ENCODE data around the gene IL10RB.

IL10RB gene

DNA sequence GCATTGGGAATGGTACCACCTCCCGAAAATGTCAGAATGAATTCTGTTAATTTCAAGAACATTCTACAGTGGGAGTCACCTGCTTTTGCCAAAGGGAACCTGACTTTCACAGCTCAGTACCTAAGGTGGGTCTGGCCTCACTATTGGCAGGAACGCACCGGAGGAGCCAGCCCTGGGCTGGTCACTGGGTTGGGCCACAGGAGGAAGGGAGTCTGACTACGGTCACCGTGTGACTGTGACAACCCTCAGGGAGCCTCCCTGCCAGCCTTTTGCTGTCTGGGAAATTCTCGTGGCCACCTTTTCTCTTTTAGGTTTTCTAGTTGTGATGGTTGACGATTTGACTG is 2.2 kb downstream of the IL10RB start:
- DNase-seq = no peak

- DNase-seq = no peak
Measured at GRCh38 chr21:33268737-33269441, 2.7 kb downstream of the IL10RB start.

GRCh38 chr21:33270986-33271385 is 4.8 kb downstream of the IL10RB start:
- no peak for DNase-seq

- no peak for DNase-seq
Measured at GRCh38 chr21:33273044-33273443, 6.9 kb downstream of the IL10RB start.

- peak; percentile 21 for DNase-seq
Measured at GRCh38 chr21:33278721-33279120, 12.6 kb downstream of the IL10RB start.

DNA sequence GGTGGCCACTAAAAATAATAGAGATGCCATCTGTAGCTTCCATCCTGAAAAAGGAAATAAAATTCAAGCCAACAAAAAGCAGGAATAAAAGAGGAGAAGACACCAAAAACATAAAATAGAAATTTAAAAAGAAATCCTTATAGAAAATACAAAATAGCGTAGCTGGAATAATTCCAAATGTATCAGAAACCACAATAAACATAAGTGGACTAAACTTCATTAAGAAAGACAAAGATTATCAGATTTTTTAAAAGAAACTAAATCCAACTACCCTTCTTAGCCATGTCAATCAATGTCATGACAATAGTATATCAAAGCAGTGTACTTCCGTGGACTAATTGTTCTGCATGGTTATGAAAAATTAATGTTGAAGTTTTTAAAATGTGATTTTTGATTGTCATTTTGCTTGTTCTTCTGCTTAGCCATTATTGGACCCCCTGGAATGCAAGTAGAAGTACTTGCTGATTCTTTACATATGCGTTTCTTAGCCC is 13.2 kb downstream of the IL10RB start:
- DNase-seq = no peak

GRCh38 chr21:33281096-33281652 is 15.0 kb downstream of the IL10RB start:
- DNase-seq = no peak

DNA sequence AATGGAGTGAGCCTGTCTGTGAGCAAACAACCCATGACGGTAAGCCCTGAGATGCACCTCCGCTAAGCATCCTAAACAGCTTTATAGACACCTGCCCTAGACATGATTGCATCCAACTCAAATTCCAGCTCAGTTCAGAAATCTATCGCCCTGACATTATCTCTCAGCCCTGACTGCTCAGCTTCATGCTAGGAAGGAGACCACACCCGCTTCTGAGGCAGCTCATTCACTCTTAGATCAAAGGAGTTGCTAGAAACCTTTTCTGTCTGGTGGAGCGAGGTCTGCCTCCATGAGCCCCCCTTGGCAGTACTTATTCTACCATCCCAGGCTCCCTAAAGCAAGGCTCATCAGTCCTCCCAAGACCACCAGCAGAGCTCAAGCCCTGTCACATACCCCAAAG is 17.0 kb downstream of the IL10RB start:
- no peak for DNase-seq

GRCh38 chr21:33286076-33286475 is 19.9 kb downstream of the IL10RB start:
- DNase-seq = no peak

- peak; percentile 85 for DNase-seq
Measured at GRCh38 chr21:33286600-33287456, 20.7 kb downstream of the IL10RB start.

DNA sequence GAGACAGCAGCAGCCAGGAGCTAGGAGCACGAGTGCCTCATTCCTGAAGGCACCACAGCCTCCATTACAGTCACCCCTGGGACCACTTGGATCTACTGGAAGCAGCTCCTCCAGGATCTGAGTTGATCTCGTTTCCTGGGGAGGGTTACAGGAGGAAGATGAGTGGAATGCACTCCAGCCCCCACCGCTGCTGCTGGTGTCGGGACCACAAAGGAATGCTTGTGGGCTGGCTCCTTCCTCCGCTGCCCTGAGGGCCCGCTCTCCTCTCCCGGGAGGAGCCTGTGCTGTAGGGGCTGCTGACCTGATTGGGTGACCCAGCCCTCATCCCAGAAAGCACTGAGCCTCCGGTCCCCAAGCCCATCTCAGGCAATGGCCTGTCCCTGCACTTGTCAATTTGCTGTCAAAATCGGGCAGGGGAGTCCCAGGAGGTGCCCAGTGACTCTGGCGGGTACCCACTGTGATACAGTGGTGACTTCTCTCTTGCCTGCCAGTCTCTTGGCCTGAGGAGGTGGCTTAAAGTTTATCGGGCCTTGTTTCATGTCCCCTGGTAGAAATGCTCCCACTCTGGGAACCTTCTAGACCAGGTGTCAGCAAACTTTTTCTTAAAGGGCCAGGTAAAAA is 23.1 kb downstream of the IL10RB start:
- DNase-seq = peak; percentile 80

- no peak for DNase-seq
Measured at GRCh38 chr21:33290441-33290840, 24.3 kb downstream of the IL10RB start.

DNA sequence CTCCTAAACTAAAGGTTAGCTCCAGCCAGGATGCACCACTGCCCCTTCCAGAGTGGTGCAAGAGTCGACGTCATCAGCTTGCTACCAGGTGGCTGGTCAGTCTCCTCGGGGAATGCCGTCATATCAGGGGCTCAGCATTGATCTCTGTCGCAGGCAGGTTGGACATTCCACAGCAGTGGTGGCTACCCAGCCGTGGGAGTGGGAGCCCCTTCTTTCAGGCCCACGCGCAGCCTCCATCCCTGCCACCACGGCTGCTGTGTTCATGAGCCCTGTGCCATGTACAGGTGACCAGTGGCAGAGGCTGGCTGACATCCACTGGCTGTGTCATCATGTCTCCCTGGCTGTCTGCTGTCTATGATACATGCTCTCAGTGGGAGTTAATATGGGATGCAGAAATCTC is 25.5 kb downstream of the IL10RB start:
- DNase-seq = no peak

GRCh38 chr21:33292724-33293123 is 26.6 kb downstream of the IL10RB start:
- no peak for DNase-seq

DNA sequence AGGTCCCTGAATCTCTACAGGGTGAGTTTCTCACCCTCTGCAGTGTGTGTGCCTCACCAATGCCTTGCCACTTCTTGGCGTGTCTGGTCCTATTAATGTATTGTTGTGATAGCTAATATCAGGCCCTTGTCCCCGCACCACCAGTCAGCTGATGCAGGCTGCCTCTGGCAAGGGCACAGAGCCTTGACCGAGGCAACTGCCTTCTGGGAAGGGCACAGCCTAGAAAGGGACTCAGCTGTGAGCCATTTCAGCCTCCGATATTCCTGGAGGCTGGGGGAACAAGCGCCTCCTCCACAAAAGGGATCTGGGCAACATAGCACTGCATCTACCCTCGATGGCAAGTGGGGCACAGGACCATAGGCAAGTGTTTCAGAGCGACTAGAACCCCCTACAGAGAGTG is 27.0 kb downstream of the IL10RB start:
- DNase-seq = no peak

DNA sequence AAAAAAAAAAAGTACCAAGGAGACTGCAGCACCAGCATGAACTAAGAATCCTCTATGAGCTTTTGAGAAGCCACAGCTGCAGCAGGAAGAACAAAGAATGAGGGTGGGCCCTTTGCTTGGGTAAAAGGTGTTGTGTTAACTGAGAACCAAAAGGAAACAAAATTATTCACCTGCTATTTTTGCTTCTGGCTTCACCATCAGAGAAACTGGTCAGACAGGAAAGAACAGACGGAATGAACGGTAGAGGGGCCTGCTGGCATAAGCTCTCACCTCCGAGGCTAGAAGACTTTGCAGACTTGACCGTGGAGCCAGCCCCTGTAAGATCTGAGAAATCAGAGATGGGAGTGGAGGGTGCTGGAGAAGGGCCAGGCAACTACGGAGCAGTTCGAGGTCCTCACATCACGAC is 27.6 kb downstream of the IL10RB start:
- DNase-seq = no peak

- no peak for DNase-seq
Measured at GRCh38 chr21:33296156-33296555, 30.0 kb downstream of the IL10RB start.

GRCh38 chr21:33299181-33299752 is 33.1 kb downstream of the IL10RB start:
- no peak for DNase-seq

- DNase-seq = no peak
Measured at GRCh38 chr21:33300701-33301631, 34.8 kb downstream of the IL10RB start.

DNA sequence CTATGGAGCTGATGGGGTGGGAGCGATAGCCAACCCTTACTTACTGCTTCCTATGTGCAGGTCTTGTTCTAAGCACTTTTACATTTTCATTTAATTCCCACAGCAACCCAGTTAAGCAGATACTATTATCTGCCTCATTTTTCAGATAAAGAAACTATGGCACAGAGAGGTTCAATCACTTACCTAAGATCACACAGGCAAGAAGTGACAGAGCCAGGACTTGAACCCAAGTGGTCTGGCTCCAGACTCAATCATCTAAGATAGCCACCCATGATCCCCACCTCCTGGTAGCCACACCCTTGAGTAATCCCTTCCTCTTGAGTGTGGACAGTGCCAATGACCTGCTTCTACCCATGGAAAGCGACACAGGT is 35.5 kb downstream of the IL10RB start:
- no peak for DNase-seq

DNA sequence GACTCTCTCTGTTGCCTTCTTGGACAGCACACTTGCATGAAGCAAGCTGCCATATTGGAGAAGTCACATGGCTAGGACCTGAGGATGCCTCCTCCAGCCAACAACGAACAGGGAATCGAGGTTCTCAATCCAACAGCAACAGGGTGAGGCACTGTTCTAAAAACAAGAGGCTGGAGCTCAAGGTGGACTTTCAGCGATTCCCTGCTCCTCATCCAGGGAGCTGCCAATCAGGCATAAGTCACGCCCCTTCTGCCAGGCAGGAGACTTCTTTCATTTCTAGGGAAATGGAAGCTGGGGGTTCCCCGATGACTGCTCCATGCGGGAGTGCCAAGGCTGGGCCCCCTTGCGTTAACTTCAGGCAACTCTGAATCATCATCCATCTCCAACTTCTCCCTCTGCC is 35.9 kb downstream of the IL10RB start:
- DNase-seq = no peak

DNA sequence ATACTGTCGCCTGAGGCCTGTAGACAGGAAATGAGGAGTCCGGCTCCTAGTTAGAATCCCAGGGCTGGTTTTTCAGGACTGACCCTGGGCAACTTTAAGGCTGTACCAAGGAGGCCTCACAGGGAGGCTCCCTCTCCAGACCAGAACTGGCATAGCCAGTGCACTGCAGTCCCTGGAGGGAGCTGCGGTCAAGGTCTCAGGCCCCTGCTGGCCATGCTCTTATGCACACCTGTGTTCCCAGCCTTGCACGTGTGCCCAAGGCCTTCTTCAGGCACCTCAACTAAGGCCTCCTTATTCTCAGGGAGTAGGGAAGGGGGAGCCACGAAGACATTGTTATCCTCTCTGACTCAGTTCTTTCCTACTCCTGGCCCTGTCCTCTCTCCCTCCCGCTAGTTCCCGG is 36.6 kb downstream of the IL10RB start:
- DNase-seq = no peak

Measured in fibroblast of skin of scalp (primary cell).